ENCODE measurements around the gene CHD9.

Gene CHD9

DNA sequence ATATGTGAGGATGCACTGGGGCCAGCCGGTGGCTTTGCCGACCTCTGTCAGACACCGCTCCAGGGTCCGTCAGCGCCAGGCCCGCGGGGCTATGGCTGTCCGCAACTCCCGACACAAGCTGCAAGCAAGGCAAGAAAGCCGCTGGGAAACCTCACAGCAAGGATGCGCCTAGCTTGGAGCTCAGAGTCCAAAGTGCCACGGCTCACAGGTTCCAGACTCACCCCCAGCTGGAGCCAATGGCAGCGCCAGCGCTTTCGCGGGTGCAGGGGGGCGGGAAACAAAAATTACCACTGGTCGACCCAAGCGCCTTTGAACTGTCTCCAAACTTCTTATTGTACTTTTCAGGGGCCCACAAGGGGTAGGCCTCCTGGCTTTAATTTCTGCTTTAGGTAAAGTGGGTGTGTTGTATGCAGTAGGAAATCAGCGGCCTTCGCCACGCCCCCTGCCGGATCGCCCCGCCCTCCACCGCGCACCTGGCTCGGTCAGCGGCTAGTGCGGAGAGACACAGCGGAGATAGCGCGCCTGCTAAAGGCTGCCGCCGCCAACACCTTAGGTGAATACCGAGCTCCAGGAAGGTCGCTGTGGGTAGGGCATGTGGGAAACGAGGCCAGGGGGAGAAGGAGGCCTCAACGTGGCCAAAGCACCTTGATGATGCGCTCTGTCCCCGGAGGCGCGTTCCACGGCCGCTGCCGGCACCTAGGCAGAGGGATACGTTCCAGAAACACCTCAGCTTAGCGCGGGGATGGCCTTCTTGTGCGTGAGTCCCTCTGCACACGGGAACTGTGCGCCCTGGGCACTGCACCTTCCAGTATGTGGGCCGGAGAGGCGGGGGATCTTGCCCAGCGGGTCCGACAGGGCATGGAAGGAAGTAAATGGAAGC, 318.4 kb downstream of the CHD9 start:
- no peak for DNase-seq (ENCODE audit: low spot score)

DNA sequence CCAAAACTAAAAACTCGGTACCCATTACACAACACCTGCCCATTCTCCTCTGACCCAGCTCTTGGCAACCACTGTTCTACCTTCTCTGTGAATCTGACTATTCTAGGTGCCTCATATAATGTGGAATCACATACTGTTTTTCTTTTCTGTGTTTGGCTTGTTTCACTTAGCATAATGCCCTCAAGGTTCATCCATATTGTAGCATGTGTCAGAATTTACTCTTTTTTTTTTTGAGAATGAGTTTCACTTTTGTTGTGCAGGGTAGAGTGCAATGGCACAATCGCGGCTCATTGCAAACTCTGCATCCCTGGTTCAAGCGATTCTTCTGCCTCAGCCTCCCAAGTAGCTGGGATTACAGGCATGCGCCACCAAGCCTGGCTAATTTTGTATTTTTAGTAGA, 320.0 kb downstream of the CHD9 start:
- no peak for DNase-seq (ENCODE audit: low spot score)

DNA sequence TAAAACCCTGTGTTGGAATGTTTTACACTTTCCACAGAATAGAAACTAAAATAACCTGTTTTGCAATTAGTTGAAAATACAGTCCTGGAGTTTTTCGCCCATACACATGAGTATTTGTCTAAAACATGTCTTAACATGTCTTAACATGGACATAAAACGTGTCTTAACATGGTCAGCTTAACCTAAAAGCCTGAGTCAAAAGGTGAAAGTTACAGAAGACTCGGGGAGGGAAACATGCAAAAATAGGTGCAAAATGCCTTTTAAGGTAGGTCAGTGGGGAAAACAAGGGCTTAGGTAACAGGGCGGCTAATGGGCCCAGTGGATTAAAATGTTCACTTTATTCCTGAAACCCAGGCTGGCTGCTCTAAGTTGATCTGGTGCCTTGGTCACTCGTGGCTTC, 323.3 kb downstream of the CHD9 start:
- DNase-seq (ENCODE audit: low spot score): no peak
